ENCODE measurements around the gene IDH2. TPM values are rescaled to one million over a fixed set of nuclear protein-coding genes. Genes with fewer than 3 reads are reported as not detected.
"Not testable (repeated sequence)": the region's sequence is repeated elsewhere in the genome, so short reads cannot be mapped to it uniquely, and the experiment has no call there.

Gene IDH2
- total RNA-seq, 1 experiment from 2014 or later = 70.3 TPM

DNA sequence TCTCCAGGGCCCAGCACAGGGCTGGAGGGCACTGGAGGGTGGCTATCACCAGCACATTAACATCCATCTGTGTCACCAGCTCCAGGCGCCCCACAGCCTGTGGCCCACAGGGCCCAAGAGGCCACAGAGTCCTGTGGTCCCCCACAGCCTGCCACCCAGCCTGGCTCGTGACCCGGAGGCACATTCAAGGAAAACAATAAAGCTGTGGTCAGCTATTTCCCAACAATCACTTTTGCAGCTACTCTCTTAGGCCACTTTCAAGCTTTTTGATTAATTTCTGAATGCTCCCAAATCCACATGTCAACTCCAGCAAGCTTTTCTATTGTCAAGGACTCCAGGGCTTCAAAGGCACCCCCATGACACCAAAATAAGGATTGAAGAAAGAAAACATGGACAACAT, 16.7 kb downstream of the IDH2 start:
- DNase-seq (ENCODE audit: low read depth) = no peak

DNA sequence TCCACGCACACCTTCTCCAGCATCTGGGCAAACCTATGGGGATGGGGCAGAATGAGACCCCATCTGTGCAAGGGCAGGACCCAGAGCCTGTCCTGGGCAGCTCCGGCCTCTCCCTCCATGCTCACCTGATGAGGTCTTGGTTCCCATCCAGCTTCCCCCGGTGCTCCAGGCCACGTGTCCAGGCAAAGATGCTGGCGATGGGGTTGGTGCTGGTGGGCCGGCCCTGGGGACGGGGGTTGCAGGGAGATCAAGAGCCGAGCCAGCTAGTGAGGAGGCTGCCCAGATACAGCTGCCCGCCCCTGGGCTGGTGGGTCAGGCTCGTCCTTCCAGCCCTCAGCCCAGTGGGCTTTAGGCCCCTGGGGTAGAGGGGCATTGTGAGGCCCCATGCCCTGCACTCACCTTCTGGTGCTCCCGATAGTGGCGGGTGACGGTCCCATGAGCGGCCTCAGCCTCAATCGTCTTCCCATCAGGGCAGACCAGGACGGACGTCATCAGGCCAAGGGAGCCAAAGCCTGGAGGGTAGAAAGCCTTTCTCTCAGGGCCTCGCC, 17.3 kb downstream of the IDH2 start:
- DNase-seq (ENCODE audit: low read depth) = no peak

DNA sequence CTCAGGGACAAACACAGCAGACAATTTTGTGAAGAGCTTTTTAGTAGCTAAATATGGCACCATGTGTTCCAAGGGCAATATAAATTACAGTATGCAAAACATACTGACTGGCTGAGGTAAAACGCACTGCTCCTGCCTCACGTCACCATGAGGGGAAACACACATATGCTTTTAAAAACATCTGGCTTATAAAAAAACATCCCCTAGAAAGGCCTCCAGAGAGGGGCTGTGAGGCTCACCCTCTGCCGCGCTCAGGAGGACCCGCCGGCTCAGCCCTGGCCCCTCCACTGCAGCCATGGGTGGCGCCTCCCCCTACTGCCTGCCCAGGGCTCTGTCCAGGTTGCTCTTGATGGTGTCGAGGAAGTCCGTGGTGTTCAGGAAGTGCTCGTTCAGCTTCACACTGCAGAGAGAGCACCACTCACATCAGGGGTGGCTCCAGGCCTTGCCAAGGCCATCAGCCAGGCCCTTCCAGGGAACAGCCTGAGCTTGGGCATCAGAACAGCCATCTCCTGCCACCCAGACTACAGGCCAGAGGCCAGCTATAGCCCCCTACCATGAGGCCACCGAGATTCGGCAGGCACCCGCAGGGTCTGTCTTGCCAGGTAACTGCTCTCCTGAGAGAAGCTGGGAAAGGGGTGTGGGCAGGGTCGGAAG, 18.2 kb downstream of the IDH2 start:
- DNase-seq (ENCODE audit: low read depth) = no peak

DNA sequence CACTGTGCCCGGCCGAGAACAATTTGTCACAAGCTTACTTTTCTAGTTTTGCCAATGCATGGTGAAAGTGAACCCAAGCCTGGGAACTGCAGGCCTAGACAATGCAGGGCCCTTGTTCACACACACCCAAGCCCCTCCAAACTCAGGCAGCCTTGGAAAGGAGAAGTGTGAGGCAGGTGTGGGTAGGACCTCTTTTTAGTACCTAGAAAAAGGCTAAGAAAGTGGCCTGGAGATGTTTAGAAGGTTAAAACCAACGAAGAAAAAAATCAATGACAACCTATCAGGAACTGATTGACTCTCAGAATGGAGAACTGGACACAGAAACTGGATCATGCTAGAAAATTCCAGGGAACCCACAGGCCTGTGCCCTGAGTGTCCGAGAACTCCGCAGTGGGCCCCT, 18.8 kb downstream of the IDH2 start:
- no peak for DNase-seq (ENCODE audit: low read depth)

DNA sequence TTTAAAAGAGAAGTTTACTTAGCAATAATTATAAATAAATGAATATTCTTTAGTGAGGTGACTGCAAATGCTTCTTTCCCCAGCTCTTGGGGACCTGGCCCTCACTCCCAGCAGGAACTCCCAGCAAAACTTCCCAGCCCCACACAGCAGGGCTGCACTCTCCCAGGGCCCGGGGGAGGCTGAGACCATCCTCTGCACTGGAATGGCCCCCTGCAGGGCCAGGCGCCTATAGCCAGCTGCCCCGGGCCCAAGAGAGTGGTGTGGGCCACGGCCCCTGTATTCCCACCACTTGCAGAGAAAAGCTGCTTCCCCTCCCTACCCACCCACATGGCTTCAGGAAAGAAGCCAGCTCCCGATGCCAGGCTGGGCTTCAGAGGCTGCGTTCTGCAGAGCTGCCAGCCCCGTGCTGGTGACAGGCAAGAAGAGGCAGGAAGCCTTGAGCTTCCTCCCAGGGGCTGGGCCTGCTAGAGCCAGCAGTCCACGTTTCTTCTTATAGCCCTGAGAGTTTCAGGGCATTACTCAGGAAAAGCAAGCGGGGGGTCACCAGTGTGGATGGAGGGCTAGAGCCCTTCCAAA, 20.0 kb downstream of the IDH2 start:
- no peak for DNase-seq (ENCODE audit: low read depth)

DNA sequence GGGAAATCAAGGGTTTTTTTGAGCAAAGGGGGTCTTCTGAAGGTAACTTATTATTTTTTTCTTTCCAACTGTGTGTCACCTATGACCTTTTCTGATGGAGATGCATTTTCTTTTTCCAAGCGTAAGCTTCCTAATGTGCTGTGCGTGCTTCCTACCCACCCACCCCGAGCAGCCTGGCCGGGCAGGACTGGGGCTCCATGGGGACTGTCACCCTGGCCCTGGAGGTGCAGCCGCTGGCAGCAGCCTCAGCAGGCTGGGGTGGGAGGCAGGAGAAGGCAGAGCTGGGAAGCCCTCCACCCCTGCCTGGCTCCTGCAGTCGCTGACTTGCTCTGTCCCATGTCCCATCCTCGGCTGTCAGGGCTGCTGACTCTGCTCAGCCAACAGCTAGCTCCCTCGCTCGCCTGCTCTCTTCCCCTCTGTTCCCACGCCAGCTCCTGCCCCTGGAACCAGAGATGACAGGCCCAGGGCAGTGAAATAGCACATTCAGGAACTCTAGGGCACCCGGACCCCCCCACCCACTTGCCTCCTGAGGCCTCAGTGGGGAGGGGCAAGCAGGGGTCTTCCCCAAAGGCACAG, 21.4 kb downstream of the IDH2 start:
- DNase-seq (ENCODE audit: low read depth) = no peak

DNA sequence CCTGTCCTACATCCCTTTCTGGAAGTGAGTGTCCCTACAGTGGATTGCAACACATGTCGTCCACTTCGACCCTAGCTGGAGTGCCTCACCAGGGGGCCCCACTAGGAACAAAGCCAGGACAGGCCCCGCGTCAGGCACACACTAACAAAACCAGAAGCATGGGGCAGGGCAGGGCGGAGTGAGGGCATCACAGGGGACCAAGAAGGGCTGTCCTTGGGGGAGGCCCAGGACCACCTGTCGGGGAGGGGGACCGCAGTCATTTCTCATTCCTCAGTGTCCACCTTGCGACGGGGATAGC, 21.9 kb downstream of the IDH2 start:
- DNase-seq (ENCODE audit: low read depth) = no peak

DNA sequence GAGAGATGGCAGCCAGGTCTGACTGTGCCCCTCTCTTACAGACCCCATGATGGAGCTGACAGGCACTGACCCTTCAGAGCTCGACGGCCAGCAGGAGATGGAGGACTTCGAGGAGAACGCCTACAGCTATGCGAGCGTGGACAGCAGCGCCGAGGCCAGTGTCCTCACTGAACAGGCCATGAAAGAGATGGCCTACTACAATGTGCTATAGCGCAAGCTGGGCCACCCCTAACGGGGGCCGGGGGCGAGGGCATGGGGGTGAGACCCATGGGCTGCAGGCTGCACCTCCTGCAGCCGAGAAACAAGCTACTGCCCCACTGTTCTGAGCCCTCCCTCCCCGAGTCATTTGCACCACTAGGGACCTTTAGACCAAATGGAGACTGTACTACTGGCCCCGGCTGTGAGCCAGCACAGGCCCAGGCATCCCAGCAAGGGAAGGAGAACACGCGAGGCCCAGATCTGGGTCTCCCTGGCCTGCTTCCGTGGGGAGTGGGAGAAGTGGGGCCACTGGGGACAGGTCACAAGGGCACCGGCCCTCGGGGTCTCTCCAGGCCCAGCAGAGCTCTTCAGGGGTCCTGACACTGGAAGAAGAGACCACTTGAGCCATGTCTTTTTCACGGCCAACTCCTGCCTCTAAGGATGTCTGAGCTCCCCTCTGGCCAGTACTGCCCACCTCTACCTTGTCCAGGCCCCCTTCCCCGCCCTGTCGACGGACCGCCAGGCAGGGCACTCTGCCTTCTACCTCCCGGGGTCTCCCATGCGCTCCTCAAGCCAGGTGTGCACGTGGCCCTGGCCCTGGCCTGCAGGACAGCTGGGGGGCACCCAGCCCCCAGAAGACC, 22.4 kb downstream of the IDH2 start:
- DNase-seq (ENCODE audit: low read depth) = no peak

DNA sequence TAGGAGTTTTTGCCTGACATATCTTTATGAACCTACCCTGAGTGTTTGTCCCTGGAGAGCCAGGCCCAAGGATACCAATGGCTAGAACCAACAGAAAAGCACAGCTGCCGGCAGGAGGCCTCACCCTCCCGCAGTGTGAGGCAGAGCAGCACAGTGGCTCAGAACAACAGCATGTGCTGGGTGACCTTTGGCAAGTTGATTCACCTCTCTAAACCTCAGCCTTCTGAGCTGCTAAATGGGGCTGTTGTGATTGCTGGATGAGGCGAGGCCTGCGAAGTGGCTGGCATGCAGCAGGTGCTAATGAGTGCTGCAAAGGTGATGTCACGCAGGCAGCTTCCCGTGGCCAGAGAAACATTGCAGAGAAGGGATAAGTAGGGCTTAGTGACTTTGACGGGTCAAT, 23.3 kb downstream of the IDH2 start:
- DNase-seq (ENCODE audit: low read depth) = peak; percentile 40

DNA sequence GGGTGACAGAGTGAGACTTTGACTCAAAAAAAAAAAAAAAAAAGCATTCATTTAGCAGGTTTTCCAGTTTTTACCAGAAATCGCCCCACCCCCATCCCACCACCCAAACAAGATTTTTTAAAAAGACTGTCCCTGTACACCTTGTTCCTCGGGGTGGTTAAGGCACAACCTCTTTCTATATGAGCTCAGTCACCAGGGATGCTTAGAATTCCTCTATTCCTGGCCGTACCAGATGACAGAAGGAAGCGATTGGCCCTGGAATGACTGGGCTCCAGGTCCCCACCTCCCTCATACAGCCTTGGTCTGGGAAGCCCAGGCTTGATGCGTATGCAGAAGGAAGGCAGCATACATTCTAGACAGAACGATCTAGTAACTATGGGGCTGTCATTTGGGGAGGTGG, 25.6 kb downstream of the IDH2 start:
- DNase-seq (ENCODE audit: low read depth) = no peak

DNA sequence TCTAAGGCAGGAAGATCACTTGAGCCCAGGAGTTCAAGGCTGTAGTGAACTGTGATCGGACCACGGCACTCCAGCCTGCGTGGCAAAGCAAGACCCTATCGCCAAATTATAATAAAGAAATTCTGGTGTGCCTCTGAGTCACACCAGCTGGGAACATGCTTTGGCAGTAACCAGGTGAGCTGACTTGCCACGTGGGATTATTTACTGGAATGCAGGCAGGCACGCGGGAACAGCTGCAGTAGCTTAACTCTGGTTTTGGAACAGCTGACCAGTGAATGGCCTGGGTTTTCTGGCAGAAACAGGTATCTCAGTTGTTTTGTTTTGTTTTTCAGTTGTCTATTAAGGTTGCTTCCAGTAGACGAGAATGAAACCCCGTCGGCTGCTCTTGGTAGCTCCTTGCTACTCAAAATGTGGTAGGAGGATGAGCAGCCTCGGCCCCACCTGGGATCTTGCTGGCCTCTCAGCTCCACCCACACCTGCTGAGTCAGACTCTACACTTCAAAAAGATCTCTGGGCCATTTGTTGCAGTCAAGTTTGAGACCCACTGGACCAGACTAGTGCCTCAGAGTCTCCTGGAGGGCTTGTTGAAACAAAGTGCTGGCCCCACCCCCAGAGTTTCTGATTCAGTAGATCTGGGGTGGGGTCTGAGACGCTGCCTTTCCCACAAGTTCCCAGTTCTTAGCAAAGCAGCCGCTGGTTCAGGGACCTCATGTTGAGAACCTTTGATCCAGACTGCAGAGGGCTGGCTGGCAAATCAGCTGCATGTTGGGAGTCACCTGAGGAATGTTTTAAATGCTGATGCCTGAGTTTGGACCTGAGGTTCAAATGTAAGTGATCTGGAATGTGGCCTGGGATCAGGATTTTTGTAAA, 26.6 kb downstream of the IDH2 start:
- peak; percentile 53 for DNase-seq (ENCODE audit: low read depth)

DNA sequence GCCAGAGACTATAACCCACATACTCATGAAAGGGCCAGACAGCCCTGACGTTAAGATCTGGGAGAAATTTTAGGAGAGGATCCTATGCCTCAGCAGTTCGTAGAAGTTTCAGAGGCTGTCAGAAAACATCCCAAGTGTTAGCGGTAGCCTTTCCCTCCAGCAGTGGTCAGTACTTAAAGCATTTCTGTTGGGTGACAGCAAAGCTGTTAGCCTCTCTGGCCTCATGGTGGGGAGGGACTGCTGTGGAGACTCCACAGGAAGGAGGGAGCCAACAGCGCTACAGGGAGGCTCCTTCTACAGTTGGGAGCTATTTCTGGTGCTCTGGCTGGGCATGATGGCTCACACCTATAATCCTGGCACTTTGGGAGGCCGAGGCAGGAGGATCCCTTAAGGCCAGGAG, 27.4 kb downstream of the IDH2 start:
- no peak for DNase-seq (ENCODE audit: low read depth)

DNA sequence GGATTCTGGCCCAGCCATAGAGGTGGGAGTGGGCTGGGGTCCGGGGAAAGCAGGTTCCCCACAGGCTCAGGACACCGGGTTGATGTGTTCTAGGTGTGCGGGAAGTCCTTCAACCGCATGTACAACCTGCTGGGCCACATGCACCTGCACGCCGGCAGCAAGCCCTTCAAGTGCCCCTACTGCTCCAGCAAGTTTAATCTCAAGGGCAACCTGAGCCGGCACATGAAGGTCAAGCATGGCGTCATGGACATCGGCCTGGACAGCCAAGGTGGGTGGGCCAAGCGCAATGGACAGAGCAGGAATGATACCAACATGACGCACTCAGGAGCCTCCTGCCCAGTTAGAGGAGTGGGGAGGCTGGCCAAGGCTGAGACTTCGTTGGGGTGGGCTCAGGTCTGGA, 28.2 kb downstream of the IDH2 start:
- no peak for DNase-seq (ENCODE audit: low read depth)

DNA sequence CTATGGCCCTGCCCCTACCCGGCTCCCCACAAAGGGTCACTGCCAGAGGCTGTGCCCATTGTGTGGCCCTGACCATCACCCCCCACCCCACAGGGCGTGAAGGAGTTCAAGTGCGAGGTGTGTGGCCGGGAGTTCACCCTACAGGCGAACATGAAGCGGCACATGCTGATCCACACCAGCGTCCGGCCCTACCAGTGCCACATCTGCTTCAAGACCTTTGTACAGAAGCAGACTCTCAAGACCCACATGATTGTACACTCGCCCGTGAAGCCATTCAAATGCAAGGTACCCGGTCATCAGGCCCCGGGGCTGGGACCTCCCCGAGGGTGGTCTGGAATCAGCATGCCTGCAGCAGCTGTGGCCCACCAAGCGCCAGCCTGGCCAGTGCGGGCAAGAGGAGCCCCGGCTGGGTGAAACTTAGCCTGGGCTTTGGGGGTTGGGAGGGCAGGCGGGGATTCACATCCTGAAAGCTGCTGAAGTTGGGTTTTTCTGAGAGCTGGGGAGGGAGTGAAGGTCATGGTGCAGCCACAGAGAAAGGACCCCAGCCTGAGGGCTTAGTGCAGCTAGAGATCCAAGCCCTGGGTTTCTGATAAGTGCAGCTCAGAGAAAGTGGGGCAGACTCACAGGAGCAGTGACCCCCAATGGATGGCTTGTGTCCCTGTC, 29.2 kb downstream of the IDH2 start:
- no peak for DNase-seq (ENCODE audit: low read depth)

DNA sequence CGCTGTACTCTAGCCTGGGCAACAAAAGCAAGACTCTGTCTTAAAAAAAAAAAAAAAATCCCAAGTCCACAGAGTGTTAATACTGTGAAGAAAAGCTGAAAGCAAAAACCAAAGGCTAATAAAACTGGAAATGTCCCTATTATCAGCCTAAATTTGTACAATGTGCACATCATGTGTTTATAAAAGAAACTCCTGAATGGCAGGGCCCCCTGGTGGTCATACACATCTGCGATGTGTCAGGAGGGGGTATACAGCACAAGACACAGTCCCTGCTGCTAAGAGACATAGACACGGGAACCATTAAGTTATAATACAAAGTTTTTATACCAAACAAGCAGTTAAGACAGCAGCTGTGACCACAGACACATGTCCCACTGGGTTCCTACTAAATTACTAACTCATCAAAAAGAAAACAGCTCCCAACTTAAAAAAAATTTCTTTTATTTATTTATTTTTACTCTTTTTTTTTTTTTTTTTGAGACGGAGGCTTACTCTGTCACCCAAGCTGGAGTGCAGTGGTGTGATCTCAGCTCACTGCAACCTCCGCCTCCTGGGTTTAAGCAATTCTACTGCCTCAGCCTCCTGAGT, 31.0 kb downstream of the IDH2 start:
- DNase-seq (ENCODE audit: low read depth) = peak; percentile 86

DNA sequence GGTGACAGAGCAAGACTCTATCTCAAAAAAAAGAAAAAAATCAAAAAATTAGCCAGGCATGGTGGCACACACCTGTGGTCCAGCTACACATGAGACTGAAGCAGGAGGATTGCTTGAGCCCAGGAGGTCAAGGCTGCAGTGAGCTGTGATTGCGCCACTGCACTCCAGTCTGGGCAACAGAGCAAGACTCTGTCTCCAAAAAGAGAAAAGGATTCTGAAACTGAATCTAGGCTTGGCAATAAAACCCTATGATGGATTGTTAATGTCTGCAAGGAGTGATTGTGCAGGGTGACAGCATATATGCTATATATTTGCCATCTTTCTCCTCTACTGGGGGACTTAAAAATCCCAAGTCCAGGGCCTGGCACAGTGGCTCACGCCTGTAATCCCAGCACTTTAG, 31.6 kb downstream of the IDH2 start:
- DNase-seq (ENCODE audit: low read depth) = not testable (repeated sequence)

DNA sequence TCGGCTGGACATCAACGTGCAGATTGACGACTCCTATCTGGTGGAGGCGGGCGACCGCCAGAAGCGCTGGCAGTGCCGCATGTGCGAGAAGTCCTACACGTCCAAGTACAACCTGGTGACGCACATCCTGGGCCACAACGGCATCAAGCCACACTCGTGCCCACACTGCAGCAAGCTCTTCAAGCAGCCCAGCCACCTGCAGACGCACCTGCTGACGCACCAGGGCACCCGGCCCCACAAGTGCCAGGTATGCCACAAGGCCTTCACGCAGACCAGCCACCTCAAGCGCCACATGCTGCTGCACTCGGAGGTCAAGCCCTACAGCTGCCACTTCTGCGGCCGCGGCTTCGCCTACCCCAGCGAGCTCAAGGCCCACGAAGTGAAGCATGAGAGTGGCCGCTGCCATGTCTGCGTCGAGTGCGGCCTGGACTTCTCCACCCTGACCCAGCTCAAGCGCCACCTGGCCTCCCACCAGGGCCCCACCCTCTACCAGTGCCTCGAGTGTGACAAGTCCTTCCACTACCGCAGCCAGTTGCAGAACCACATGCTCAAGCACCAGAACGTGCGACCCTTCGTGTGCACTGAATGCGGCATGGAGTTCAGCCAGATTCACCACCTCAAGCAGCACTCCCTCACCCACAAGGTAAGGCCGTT, 34.2 kb downstream of the IDH2 start:
- DNase-seq (ENCODE audit: low read depth) = no peak

DNA sequence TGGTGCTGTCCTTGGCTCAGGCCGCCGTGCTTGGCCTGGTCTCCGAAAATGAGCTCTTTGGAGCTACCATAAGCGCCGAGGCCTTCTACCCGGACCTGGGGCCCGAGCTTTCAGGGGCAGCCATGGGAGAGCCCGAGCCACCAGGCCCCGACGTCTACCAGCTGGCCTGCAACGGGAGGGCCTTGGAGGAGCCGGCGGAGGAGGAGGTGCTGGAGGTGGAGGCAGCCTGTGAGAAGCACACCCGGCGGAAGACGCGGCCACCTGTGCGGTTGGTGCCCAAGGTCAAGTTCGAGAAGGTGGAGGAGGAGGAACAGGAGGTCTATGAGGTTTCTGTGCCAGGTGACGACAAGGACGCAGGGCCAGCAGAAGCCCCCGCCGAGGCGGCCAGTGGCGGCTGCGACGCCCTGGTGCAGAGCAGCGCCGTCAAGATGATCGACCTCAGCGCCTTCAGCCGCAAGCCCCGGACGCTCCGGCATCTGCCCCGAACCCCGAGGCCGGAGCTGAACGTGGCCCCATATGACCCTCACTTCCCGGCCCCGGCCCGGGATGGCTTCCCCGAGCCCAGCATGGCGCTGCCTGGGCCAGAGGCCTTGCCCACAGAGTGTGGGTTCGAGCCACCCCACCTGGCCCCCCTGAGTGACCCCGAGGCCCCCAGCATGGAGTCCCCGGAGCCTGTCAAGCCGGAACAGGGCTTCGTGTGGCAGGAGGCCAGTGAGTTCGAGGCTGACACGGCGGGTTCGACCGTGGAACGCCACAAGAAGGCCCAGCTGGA, 34.9 kb downstream of the IDH2 start:
- DNase-seq (ENCODE audit: low read depth) = no peak

DNA sequence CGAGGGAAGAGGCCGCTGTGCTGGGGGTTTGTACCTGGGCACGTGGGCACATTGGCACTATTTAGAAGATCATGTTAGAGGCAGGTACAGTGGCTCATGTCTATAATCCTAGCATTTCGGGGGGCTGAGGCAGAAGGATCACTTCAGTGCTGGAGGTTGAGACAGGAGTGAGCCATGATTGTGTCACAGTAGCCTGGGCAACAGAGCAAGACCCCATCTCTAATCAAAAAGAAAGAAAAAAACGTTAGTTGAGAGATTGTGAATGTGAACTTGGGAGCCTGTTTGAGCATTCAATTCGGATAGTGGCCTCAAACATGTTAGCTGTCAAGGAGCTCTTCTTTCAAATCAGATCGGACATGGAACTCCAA, 36.6 kb downstream of the IDH2 start:
- no peak for DNase-seq (ENCODE audit: low read depth)
